Sigmoid colon (tissue), 4 donors: ENCODE measurements around the gene SSC4D.

Experiments
- CTCF ChIP-seq, 4 experiments: fragments of 450-650 bp in 3 of 4; fragments of 200-600 bp in 1 of 4; IDR thresholded peaks; one replicate each; pipeline ENCODE4 v1.5.1; 2016 to 2019; ENCODE audit warnings: antibody characterized with exemption in 4 of 4, mild to moderate bottlenecking in 3 of 4, moderate library complexity in 2 of 4
- EP300 ChIP-seq, 4 donors: sonication (generic); formaldehyde crosslinking; IDR thresholded peaks; one replicate each; pipeline ENCODE4 v1.6.1; 2017; ENCODE audit warnings: antibody characterized with exemption in 4 of 4
- POLR2A ChIP-seq, 2 donors: fragments of 450-650 bp; IDR thresholded peaks; one replicate each; pipeline ENCODE4 v1.6.1; 2016; ENCODE audit warnings: antibody characterized with exemption in 2 of 2, mild to moderate bottlenecking in 2 of 2, moderate library complexity in 2 of 2
- POLR2AphosphoS5 ChIP-seq, 4 donors: sonication (generic); formaldehyde crosslinking; IDR thresholded peaks; one replicate each; pipeline ENCODE4 v1.6.1; 2017; ENCODE audit warnings: antibody characterized with exemption in 4 of 4

- TF ChIP-seq CTCF (IDR thresholded peaks at IDR 0.05), result no peak
- TF ChIP-seq POLR2A (IDR thresholded peaks at IDR 0.05), result no peak
- no peak for TF ChIP-seq EP300 (IDR thresholded peaks at IDR 0.05)
- TF ChIP-seq POLR2AphosphoS5 (IDR thresholded peaks at IDR 0.05), result no peak
Observed at GRCh38 chr7:76407718-76408117, 1.8 kb downstream of the SSC4D start.
